ENCODE data around the gene NOL4L.

- no peak for TF ChIP-seq POLR2A (IDR thresholded peaks at IDR 0.05; ENCODE audit: low read depth, low read length)
- TF ChIP-seq POLR2AphosphoS5 (IDR thresholded peaks at IDR 0.05; ENCODE audit: low read depth, low read length), result no peak
- TF ChIP-seq TAF1 (IDR thresholded peaks at IDR 0.05; ENCODE audit: low read depth, low read length), result no peak
- no peak for TF ChIP-seq POU2F2 (IDR thresholded peaks at IDR 0.05; ENCODE audit: low read depth, low read length)
Measured at GRCh38 chr20:32535953-32536823, 48.9 kb downstream of the NOL4L start.
